HEK293T (cell line): ENCODE results near the gene PPARA.
"Not testable (repeated sequence)": the region's sequence is repeated elsewhere in the genome, so short reads cannot be mapped to it uniquely, and the experiment has no call there.

Experiments used
- CTCF ChIA-PET: fragments of 350-600 bp; formaldehyde crosslinking; extraction: SDS; loops from one replicate; lab custom pipeline; 2021; ENCODE audit warnings: antibody characterized with exemption, inconsistent platforms; lab: Yijun Ruan, JAX
- POLR2A ChIA-PET: fragments of 350-600 bp; formaldehyde crosslinking; extraction: SDS; loops from one replicate; lab custom pipeline; 2020; ENCODE audit warnings: antibody characterized with exemption, inconsistent platforms; lab: Yijun Ruan, JAX
- DNase-seq: peaks from one replicate; pipeline ENCODE4 v3.0.0; 2012; ENCODE audit warnings: mixed read lengths; ENCODE audit errors: extremely low spot score
- ARNT ChIP-seq: fragments of 450-650 bp; IDR thresholded peaks from 2 replicates; pipeline ENCODE4 v1.6.1; 2017; ENCODE audit warnings: mild to moderate bottlenecking
- BHLHE40 ChIP-seq: fragments of 450-650 bp; IDR thresholded peaks from 2 replicates; pipeline ENCODE4 v1.6.1; 2016; ENCODE audit warnings: mild to moderate bottlenecking, moderate library complexity, borderline replicate concordance
- CTBP1 ChIP-seq: fragments of 450-650 bp; IDR thresholded peaks from 2 replicates; pipeline ENCODE4 v1.6.1; 2016; ENCODE audit warnings: borderline replicate concordance
- ELF4 ChIP-seq: fragments of 450-650 bp; IDR thresholded peaks from 2 replicates; pipeline ENCODE4 v1.6.1; 2017; ENCODE audit warnings: antibody characterized with exemption
- FOXA1 ChIP-seq: fragments of 450-650 bp; IDR thresholded peaks from 2 replicates; pipeline ENCODE4 v1.6.1; 2016; ENCODE audit warnings: mild to moderate bottlenecking
- FOXK2 ChIP-seq: fragments of 450-650 bp; IDR thresholded peaks from 2 replicates; pipeline ENCODE4 v1.6.1; 2016; ENCODE audit warnings: mild to moderate bottlenecking
- FOXM1 ChIP-seq: fragments of 450-650 bp; IDR thresholded peaks from 2 replicates; pipeline ENCODE4 v1.6.1; 2017; ENCODE audit warnings: mild to moderate bottlenecking, borderline replicate concordance
- HDGF ChIP-seq: fragments of 450-650 bp; IDR thresholded peaks from 2 replicates; pipeline ENCODE4 v1.6.1; 2017; ENCODE audit warnings: antibody characterized with exemption, borderline replicate concordance
- L3MBTL2 ChIP-seq: fragments of 450-650 bp; conservative IDR thresholded peaks from 2 replicates; pipeline ENCODE4 v1.6.1; 2016; ENCODE audit warnings: mild to moderate bottlenecking
- LEF1 ChIP-seq: fragments of 450-650 bp; IDR thresholded peaks from 2 replicates; pipeline ENCODE4 v1.6.1; 2017; ENCODE audit warnings: mild to moderate bottlenecking, borderline replicate concordance
- NFRKB ChIP-seq: fragments of 450-650 bp; IDR thresholded peaks from 2 replicates; pipeline ENCODE4 v1.6.1; 2016; ENCODE audit warnings: mild to moderate bottlenecking, moderate library complexity
- SP1 ChIP-seq: fragments of 450-650 bp; IDR thresholded peaks from 2 replicates; pipeline ENCODE4 v1.6.1; 2017
- SUZ12 ChIP-seq: fragments of 450-650 bp; IDR thresholded peaks from 2 replicates; pipeline ENCODE4 v1.6.1; 2016; ENCODE audit warnings: mild to moderate bottlenecking
- TARDBP ChIP-seq: fragments of 450-650 bp; IDR thresholded peaks from 2 replicates; pipeline ENCODE4 v1.6.1; 2016
- ZNF384 ChIP-seq: fragments of 450-650 bp; IDR thresholded peaks from 2 replicates; pipeline ENCODE4 v1.6.1; 2016
- TF ChIP-seq, protein P1 (sequence below): fragments of 450-650 bp; IDR thresholded peaks from 2 replicates; pipeline ENCODE4 v1.6.1; 2016

Gene PPARA

DNA sequence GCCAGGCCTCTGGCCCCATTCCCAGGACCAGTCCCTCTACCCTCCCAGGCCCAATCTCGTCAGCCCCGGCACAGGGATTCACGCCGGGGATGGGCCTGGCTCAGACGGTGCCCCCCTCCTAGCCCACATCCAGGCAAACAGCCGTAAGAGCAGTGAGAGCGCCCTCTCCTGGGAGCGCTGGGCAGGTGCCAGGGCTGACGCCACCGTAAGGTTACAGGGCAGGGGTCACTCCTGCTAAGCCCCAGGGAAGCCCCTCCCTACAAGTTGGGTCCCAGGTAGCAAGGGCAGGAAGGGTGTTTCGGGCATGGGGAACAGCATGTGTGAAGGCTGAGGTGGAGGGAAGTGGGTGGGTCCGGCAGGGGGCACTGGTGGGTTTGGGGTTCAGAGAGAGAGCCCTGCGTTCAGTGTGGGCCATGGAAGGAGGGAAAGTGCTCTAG lies 19.2 kb upstream of the PPARA start:
- CTCF ChIA-PET = no interaction called here
- no peak for TF ChIP-seq TARDBP
- no peak for TF ChIP-seq L3MBTL2
- no peak for TF ChIP-seq ARNT
- TF ChIP-seq CTBP1 = no peak
- no peak for TF ChIP-seq HDGF
- TF ChIP-seq ZNF384 = no peak
- TF ChIP-seq BHLHE40 = no peak
- no peak for TF ChIP-seq FOXA1
- DNase-seq = peak; percentile 67
- POLR2A ChIA-PET = no interaction called here

DNA sequence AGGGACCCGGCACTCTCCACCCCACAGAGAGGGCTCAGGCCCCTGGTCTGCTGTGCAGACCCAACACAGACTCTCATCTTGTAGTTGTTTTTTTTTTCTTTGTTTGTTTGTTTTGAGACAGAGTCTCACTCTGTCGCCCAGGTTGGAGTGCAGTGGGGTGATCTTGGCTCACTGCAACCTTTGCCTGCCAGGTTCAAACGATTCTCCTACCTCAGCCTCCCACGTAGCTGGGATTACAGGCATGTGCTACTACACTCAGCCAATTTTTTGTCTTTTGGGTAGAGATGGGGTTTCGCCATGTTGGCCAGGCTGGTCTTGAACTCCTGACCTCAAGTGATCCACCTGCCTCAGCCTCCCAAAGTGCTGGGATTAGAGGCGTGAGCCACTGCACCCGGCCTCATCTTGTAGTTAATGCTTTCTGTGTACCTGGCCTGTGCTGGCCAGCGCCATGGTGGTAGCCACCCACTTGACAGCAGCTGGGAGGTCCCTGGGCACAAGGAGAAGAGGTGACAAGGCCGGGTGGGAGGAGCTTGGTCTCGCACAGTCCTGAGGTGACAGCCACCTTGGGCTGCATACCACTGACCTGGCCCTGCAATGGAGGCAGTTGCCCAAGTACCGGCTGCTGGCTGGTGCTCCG lies 18.0 kb upstream of the PPARA start:
- POLR2A ChIA-PET = interaction anchor here (1.3 to 1.4 kb wide), 2 partner anchors 16 to 164 kb away, joined by 3 read pairs; partner anchors contain the start of gene GTSE1
- DNase-seq = not testable (repeated sequence)
- CTCF ChIA-PET = interaction anchor here (0.6 to 1.3 kb wide), 2 partner anchors 126 to 128 kb away, joined by 3 to 4 read pairs; no protein-coding TSS in a partner anchor

DNA sequence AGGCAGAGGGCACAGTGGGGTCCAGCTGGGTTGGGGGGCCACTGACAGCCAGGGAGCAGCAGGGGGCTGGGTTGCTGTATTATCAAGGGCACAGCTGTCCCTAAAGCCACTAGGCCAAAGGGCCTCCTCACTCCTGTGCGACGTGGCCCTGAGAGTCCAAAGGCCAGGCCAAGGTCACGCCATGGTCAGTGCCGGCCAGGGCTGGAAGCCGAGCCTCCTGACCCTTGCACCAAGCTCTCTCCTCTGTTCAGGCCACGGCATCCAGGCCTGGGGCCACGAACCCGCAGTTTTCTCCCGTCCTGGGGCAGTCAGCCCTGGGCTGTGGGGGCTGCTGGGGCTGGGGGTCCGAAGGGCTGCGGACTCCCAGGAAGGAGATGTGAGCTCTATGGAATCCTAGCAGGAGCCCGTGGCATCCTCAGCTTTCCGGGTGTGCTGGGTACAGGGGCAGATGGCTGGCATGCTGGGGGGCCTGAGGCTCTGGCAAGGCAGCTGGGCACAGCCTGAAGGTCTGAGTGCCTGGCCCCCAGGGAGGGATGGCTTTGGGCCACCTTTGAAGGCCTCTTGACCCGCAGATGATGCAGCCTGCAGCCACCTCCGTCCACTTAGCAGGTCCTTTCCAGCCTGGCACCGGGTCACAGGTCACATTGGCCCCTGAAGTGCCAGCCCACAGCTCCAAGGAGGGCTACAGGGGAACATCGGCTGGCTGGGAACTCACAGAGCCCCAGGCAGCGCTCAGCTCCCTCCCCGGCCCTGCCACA lies 17.3 kb upstream of the PPARA start:
- POLR2A ChIA-PET = interaction anchor here (1.3 to 1.4 kb wide), 2 partner anchors 15 to 164 kb away, joined by 3 read pairs; partner anchors contain the start of gene GTSE1
- TF ChIP-seq CTBP1 = no peak
- no peak for TF ChIP-seq ELF4
- TF ChIP-seq, protein P1, sequence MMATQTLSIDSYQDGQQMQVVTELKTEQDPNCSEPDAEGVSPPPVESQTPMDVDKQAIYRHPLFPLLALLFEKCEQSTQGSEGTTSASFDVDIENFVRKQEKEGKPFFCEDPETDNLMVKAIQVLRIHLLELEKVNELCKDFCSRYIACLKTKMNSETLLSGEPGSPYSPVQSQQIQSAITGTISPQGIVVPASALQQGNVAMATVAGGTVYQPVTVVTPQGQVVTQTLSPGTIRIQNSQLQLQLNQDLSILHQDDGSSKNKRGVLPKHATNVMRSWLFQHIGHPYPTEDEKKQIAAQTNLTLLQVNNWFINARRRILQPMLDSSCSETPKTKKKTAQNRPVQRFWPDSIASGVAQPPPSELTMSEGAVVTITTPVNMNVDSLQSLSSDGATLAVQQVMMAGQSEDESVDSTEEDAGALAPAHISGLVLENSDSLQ = no peak
- no peak for TF ChIP-seq SP1
- no peak for TF ChIP-seq FOXK2
- TF ChIP-seq FOXA1 = no peak
- TF ChIP-seq HDGF = no peak
- TF ChIP-seq L3MBTL2 = no peak
- no peak for TF ChIP-seq ARNT
- TF ChIP-seq TARDBP = no peak
- no peak for TF ChIP-seq FOXM1
- TF ChIP-seq BHLHE40 = no peak
- no peak for TF ChIP-seq NFRKB
- CTCF ChIA-PET = interaction anchor here (0.7 to 1.3 kb wide), 2 partner anchors 9 to 127 kb away, joined by 3 to 4 read pairs; no protein-coding TSS in a partner anchor
- no peak for DNase-seq

DNA sequence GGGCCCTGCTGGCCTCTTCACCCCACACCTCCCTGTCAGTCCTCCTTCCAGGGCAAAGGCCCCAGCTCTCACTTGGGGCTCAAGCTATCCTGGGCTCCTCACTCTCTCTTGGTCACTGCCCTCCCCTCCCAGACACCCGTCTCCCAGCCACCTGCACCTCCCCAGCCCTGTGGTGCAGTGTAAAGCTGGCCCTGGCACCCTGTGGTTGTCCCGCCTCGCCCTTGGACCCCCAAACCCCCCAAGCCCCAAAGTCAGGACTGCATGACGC lies 16.8 kb upstream of the PPARA start:
- no peak for DNase-seq
- no peak for TF ChIP-seq NFRKB
- no peak for TF ChIP-seq ELF4
- CTCF ChIA-PET = interaction anchor here (0.7 to 1.3 kb wide), 2 partner anchors 9 to 128 kb away, joined by 3 to 4 read pairs; no protein-coding TSS in a partner anchor
- POLR2A ChIA-PET = interaction anchor here (1.4 kb wide), 1 partner anchor 14 kb away, joined by 3 read pairs; no protein-coding TSS in a partner anchor

DNA sequence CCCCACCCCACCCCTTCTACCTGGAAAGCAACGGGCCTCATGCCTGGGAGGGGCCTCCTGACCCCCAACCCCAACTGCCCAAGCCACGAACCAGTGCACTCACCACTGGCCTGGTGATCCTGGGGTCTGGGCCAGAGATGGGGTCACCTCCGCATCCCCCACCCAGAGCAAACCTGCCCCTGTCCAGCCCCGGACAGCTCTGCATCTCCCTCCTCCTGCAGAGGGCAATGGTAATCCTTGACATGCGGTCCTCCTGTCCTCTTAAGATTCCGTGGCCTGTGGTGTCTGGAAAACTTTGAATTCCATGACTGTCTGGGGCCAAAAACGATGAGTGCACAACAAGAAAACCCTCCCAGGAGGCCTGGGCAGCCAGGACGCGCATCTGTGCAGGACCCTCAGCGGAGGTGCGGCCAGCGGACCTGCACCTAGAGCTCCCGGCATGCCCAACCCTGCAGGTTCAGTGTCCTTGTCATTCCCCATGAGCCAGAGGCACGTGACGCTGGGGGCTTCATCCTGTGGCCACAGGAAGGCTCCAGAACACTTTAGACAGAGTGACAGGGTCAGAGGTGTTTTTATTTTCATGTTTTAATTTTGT lies 16.1 kb upstream of the PPARA start:
- ChIA-PET POLR2A (no interaction called here), CTCF (no interaction called here)
- TF ChIP-seq ELF4 (no peak), ARNT (no peak), SUZ12 (no peak), ZNF384 (no peak), SP1 (no peak), FOXA1 (no peak), FOXK2 (no peak), BHLHE40 (no peak), L3MBTL2 (no peak), NFRKB (no peak), FOXM1 (no peak), TARDBP (no peak), LEF1 (no peak), CTBP1 (no peak), HDGF (no peak)
- TF ChIP-seq, protein P1 = no peak
- no peak for DNase-seq

DNA sequence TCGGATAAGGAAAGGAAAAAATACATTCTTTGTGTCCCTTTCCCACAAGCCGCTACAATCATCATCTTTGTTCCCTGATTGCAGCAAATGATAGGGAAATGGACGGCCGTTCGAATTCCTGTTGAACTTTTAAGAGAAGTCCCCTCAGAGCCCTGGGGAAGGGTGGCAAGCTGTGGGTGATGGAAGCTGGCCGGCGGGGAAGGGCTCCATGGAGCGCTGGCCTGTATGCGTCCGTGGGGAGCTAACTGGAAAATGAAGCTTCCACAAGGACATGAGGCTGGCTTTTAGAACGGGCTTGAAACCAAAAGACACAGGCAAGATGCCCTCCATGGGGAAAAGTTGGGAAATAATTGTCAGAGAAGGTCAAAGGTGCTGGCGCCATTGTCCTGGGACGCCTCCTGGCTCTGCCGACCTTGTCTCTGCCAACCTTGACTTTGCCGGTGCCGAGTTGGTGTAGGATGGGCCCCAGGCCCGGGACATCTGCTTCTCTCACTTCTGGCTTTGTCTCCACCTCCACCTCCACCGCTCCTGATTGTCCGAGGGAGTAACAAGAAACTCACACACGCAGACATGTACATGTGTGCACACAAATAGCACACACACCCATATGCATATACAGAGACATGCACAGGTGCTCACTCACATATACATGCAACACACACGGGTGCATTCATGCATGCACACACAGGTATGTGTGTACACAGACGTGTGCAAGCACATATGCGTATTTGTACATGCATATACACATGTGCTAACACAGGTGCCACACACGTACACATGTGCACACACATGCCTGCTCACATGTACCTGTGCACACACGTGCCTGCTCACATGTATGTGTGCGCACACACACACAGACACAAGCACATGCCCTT lies 14.5 kb upstream of the PPARA start:
- DNase-seq = no peak

More for the DNA sequence above, 14.5 kb upstream of the PPARA start:
- TF ChIP-seq L3MBTL2 (no peak), TARDBP (no peak), FOXK2 (no peak), HDGF (no peak), LEF1 (no peak), FOXM1 (no peak), CTBP1 (no peak)
- ChIA-PET POLR2A (no interaction called here), CTCF (no interaction called here)
